GM20431 (cell line): Measurements from ENCODE around the gene ZNF808.
"Not testable (repeated sequence)": the region's sequence is repeated elsewhere in the genome, so short reads cannot be mapped to it uniquely, and the experiment has no call there.

Source experiments
- in situ Hi-C: fragments of 300-500 bp; cut with MseI, MboI; formaldehyde crosslinking; loops from one replicate; pipeline ENCODE4 v1.15.0; 2020; ENCODE audit warnings: low sequenced_read_pairs; ENCODE audit not compliant: unreplicated experiment

ZNF808 gene

GRCh38 chr19:52527134-52527955, at the start of gene ZNF808:
Gene ZNF808, plus strand, starts transcription at chr19:52527668. Its CDS starts 15,617 bp downstream, at chr19:52543285.
- in situ Hi-C loops, result no loop called here

DNA sequence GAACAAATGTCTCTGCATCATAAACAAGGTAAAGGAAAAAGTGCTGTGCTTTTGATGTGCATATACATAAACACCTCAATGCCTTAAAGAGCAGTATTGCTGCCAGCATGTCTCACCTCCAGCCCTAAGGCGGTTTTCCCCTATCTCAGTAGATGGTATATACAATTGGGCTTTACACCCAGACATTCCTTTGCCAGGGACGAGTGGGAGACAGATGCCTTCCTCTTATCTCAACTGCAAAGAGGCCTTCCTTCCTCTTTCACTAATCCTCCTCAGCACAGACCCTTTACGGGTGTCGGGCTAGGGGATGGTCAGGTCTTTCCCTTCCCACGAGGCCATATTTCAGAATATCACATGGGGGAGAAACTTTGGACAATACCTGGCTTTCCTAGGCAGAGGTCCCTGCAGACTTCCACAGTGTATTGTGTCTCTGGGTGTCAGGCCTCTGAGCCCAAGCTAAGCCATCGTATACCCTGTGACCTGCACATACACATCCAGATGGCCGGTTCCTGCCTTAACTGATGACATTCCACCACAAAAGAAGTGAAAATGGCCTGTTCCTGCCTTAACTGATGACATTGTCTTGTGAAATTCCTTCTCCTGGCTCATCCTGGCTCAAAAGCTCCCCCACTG, 43.2 kb upstream of the ZNF808 start:
- in situ Hi-C loops, result not testable (repeated sequence)

- in situ Hi-C loops, result not testable (repeated sequence)
Observed at GRCh38 chr19:52485064-52485463, 42.4 kb upstream of the ZNF808 start.

DNA sequence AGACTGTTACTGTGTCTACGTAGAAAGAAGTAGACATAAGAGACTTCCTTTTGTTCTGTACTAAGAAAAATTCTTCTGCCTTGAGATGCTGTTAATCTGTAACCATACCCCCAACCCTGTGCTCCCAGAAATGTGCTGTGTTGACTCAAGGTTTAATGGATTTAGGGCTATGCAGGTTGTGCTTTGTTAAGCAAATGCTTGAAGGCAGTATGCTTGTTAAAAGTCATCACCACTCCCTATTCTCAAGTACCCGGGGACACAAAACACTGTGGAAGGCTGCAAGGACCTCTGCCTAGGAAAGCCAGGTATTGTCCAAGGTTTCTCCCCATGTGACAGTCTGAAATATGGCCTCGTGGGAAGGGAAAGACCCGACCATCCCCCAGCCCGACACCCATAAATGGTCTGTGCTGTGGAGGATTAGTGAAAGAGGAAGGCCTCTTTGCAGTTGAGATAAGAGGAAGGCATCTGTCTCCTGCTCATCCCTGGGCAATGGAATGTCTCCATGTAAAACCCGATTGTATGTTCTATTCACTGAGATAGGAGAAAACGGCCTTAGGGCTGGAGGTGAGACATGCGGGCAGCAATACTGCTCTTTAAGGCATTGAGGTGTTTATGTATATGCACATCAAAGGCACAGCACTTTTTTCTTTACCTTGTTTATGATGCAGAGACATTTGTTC, 41.8 kb upstream of the ZNF808 start:
- in situ Hi-C loops, result not testable (repeated sequence)

DNA sequence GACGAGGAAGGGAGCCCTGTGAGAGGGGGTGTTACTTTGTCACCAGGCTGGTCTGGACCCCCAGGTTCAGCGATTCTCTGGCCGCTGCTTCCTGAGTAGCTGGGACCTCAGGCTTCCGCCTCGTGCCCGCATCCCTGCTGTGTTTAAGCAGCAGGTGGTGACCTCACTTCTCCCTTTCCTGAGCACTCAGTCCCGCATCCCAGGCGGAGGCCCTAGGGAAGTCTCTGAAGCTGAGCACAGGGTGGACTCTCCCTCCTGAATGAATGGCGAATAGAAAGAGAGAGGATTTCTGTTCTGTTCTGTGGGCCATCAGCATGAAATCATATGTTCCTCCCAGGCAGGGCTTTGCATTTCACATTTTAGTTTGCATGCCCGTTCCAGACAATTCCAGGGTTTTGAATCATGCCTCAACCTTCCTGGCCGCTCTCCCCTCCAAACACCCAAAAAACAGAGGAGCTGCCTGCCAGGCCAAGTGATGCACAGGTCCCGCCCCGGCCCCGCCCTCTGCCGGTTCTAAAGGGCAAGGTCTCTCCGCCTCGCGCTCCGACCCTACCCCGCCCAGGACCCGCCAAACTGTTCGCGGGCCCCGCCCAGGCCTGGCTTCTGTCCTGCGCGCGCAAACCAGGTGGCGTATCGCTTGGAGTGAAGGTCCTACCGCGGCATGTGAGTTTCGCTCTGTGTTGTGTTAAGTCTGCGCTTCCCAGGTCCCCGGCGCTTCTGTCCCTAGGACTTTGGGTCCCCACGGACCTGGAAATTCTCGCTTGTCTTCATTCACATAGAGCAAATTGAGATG, 35.1 kb upstream of the ZNF808 start:
- in situ Hi-C loops, result no loop called here

GRCh38 chr19:52492994-52493470, 34.4 kb upstream of the ZNF808 start:
- in situ Hi-C loops, result no loop called here

GRCh38 chr19:52494518-52494917, 33.0 kb upstream of the ZNF808 start:
- in situ Hi-C loops, result no loop called here

DNA sequence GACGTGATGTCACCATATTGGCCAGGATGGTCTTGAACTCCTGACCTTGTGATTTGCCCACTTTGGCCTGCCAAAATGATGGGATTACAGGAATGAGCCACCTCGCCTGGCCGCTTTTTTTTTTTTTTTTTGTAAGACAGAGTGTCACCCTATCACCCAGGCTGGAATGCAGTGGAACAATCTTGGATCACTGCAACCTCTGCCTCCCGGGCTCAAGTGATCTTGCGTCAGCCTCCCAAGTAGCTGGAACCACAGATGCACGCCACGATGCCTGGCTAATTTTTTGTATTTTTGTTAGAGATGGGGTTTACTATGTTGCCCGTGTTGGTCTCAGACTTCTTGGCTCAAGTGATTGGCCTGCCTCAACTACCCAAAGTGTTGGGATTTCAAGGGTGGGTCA, 28.9 kb upstream of the ZNF808 start:
- in situ Hi-C loops, result no loop called here

- in situ Hi-C loops, result not testable (repeated sequence)
Observed at GRCh38 chr19:52500474-52500873, 27.0 kb upstream of the ZNF808 start.

DNA sequence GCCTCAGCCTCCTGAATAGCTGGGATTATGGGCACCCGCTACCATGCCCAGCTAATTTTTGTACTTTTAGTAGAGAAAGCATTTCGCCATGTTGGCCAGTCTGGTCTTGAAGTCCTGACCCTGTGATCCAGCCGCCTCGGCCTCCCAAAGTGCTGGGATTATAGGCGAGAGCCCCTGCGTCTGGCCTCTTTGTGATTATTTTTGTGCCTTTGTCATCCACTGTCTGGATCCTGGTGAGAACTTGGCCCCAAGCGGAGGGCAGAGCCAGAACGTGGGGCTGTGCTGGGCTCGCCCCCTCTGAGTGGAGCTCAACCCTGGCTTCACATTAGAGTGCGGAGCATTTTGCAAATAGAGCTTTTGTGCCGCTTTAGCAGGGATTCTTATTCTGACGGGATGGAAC, 26.5 kb upstream of the ZNF808 start:
- in situ Hi-C loops, result not testable (repeated sequence)

GRCh38 chr19:52507266-52507665, 20.2 kb upstream of the ZNF808 start:
- in situ Hi-C loops, result no loop called here

DNA sequence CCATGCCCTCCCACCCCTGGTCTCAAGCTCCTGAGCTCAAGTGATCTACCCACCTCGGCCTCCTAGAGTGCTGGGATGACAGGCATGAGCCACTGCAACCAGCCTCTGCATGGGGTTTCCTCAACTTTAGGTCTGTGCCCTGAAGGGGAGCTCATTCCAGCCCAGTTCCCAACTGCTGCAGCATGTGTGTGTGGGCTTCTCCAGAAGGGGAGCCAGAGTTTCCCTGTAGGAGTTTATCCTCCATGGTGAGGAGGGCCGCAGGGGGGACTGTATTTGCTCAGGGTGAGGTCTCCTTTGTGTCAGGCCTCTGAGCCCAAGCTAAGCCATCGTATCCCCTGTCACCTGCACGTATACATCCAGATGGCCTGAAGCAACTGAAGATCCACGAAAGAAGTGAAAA, 11.3 kb upstream of the ZNF808 start:
- in situ Hi-C loops, result no loop called here

- in situ Hi-C loops, result no loop called here
Observed at GRCh38 chr19:52518646-52519045, 8.8 kb upstream of the ZNF808 start.

- in situ Hi-C loops, result not testable (repeated sequence)
Observed at GRCh38 chr19:52519175-52519574, 8.3 kb upstream of the ZNF808 start.

- in situ Hi-C loops, result no loop called here
Observed at GRCh38 chr19:52520013-52520412, 7.5 kb upstream of the ZNF808 start.

DNA sequence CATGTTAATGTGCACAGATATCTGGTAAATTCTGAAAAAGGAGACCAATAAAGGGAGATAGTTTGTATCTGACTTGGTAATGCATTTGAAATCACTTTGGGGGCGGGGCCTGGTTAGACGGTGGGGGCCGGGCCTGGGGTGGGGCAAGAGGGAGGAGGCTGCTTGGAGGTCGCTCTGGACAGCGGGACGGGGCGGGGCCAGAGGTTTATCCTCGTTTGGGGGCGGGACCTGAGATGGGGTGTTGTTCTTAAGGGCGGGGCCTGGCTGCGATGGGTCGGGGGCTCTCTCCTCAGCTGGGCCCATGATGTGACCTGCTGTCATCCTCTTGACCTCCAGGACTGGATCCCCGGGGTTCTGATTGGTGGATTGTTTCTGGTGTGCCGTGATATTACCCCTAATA, 4.9 kb upstream of the ZNF808 start:
- in situ Hi-C loops, result no loop called here

- in situ Hi-C loops, result no loop called here
Observed at GRCh38 chr19:52524086-52524485, 3.4 kb upstream of the ZNF808 start.

GRCh38 chr19:52527956-52528351, 486 bp downstream of the ZNF808 start:
- in situ Hi-C loops, result no loop called here

DNA sequence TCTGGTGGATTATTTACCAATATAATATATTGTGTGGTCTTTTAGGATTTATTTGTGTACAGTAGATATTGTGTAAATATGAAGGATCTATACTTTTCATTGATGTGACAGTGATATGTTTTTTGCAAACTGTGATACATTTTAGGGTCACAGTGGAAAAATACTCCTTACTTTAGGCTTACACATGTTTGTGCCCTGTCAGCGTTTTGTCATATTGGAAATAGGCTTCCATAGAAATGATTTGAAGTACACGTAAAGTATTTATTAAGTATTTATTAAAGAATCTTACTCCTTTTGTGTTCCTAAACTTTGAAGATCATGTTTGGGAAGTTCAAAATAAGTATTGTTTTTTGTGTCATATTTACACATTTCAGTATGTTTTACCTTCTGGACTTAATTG, 5.0 kb downstream of the ZNF808 start:
- in situ Hi-C loops, result no loop called here

- in situ Hi-C loops, result no loop called here
Observed at GRCh38 chr19:52533901-52534300, 6.4 kb downstream of the ZNF808 start.
